ENCODE data around the gene EFL1. TPM values are rescaled to one million over a fixed set of nuclear protein-coding genes. Genes with fewer than 3 reads are reported as not detected.
"Not testable (repeated sequence)": the region's sequence is repeated elsewhere in the genome, so short reads cannot be mapped to it uniquely, and the experiment has no call there.

EFL1 gene
- total RNA-seq, 2 experiments from 2014 or later: 15.8 to 18.6 TPM

GRCh38 chr15:82298520-82298919 lies 36.0 kb upstream of the EFL1 start:
- Mint-ChIP-seq H3K9me3 (no peaks in the 10 kb centered on the region), H3K27me3 (ENCODE audit: low read depth) (no peaks in the 10 kb centered on the region), H3K36me3 (ENCODE audit: low read depth) (no peaks in the 10 kb centered on the region), H3K27ac (no peak overlapping the region), H3K4me1 (ENCODE audit: low read depth) (peaks cover 12% of the 10 kb centered on the region), H3K4me3 (no peak overlapping the region)
- intact Hi-C loops (cut with micrococcal nuclease): no loop called here
- DNase-seq: peak; percentile 68
- CTCF ChIA-PET: no interaction called here

- CTCF ChIA-PET: no interaction called here
Observed at GRCh38 chr15:82298032-82298431, 35.5 kb upstream of the EFL1 start.

GRCh38 chr15:82297546-82297945 lies 35.0 kb upstream of the EFL1 start:
- Mint-ChIP-seq H3K4me1 (ENCODE audit: low read depth) (peaks cover 12% of the 10 kb centered on the region), H3K36me3 (ENCODE audit: low read depth) (no peaks in the 10 kb centered on the region), H3K9me3 (no peaks in the 10 kb centered on the region), H3K4me3 (no peak overlapping the region), H3K27me3 (ENCODE audit: low read depth) (no peaks in the 10 kb centered on the region), H3K27ac (no peak overlapping the region)
- intact Hi-C loops (cut with micrococcal nuclease): no loop called here
- CTCF ChIA-PET: no interaction called here
- no peak for DNase-seq

More at GRCh38 chr15:82298032-82298431, 35.5 kb upstream of the EFL1 start:
- Mint-ChIP-seq H3K4me3 (peak overlapping the region; percentile 43), H3K36me3 (ENCODE audit: low read depth) (no peaks in the 10 kb centered on the region), H3K27ac (no peak overlapping the region), H3K27me3 (ENCODE audit: low read depth) (no peaks in the 10 kb centered on the region), H3K4me1 (ENCODE audit: low read depth) (peaks cover 12% of the 10 kb centered on the region), H3K9me3 (no peaks in the 10 kb centered on the region)
- DNase-seq: no peak
- intact Hi-C loops (cut with micrococcal nuclease): no loop called here

GRCh38 chr15:82294061-82294690 lies 31.6 kb upstream of the EFL1 start:
- intact Hi-C loops (cut with micrococcal nuclease): no loop called here
- Mint-ChIP-seq H3K27me3 (ENCODE audit: low read depth) (no peaks in the 10 kb centered on the region), H3K4me3 (no peak overlapping the region), H3K27ac (no peak overlapping the region), H3K4me1 (ENCODE audit: low read depth) (peaks cover 12% of the 10 kb centered on the region), H3K9me3 (peaks cover 9% of the 10 kb centered on the region), H3K36me3 (ENCODE audit: low read depth) (no peaks in the 10 kb centered on the region)
- CTCF ChIA-PET: no interaction called here
- DNase-seq: no peak

GRCh38 chr15:82292271-82292670 lies 29.7 kb upstream of the EFL1 start:
- CTCF ChIA-PET: no interaction called here
- DNase-seq: no peak
- Mint-ChIP-seq H3K36me3 (ENCODE audit: low read depth) (no peaks in the 10 kb centered on the region), H3K9me3 (peaks cover 15% of the 10 kb centered on the region), H3K27ac (no peak overlapping the region), H3K27me3 (ENCODE audit: low read depth) (no peaks in the 10 kb centered on the region), H3K4me1 (ENCODE audit: low read depth) (peaks cover 4% of the 10 kb centered on the region), H3K4me3 (no peak overlapping the region)
- intact Hi-C loops (cut with micrococcal nuclease): no loop called here

GRCh38 chr15:82288202-82288601 lies 25.7 kb upstream of the EFL1 start:
- Mint-ChIP-seq H3K9me3 (peaks cover 15% of the 10 kb centered on the region), H3K4me1 (ENCODE audit: low read depth) (peaks cover 28% of the 10 kb centered on the region)
- H3K36me3 Mint-ChIP-seq (ENCODE audit: low read depth); H3K27me3 Mint-ChIP-seq (ENCODE audit: low read depth); intact Hi-C loops (cut with micrococcal nuclease); DNase-seq; H3K27ac Mint-ChIP-seq; H3K4me3 Mint-ChIP-seq; CTCF ChIA-PET: not testable (repeated sequence)

GRCh38 chr15:82286475-82286874 lies 23.9 kb upstream of the EFL1 start:
- H3K9me3 Mint-ChIP-seq: peaks cover 15% of the 10 kb centered on the region
- H3K27me3 Mint-ChIP-seq (ENCODE audit: low read depth); CTCF ChIA-PET; H3K36me3 Mint-ChIP-seq (ENCODE audit: low read depth); DNase-seq: not testable (repeated sequence)
- H3K4me3 Mint-ChIP-seq: peak overlapping the region; percentile 3
- intact Hi-C loops (cut with micrococcal nuclease): loop anchor here (2.0 kb wide), 1 partner anchor 24 kb away; the partner anchor contains the start of genes EFL1 and SAXO2
- peak overlapping the region; percentile 46 for H3K27ac Mint-ChIP-seq
- peaks cover 28% of the 10 kb centered on the region for H3K4me1 Mint-ChIP-seq (ENCODE audit: low read depth)

- CTCF ChIA-PET: interaction anchor here (0.7 to 1.4 kb wide), 2 partner anchors 23 to 174 kb away, joined by 3 to 4 read pairs; no protein-coding TSS in a partner anchor
- H3K4me3 Mint-ChIP-seq; DNase-seq; H3K9me3 Mint-ChIP-seq; intact Hi-C loops (cut with micrococcal nuclease); H3K27me3 Mint-ChIP-seq (ENCODE audit: low read depth); H3K36me3 Mint-ChIP-seq (ENCODE audit: low read depth); H3K27ac Mint-ChIP-seq: not testable (repeated sequence)
- H3K4me1 Mint-ChIP-seq (ENCODE audit: low read depth): peaks cover 28% of the 10 kb centered on the region
Observed at GRCh38 chr15:82284381-82284780, 21.8 kb upstream of the EFL1 start.

GRCh38 chr15:82282386-82282785 lies 19.9 kb upstream of the EFL1 start:
- H3K27ac Mint-ChIP-seq; H3K36me3 Mint-ChIP-seq (ENCODE audit: low read depth); H3K9me3 Mint-ChIP-seq; DNase-seq; intact Hi-C loops (cut with micrococcal nuclease); H3K27me3 Mint-ChIP-seq (ENCODE audit: low read depth); H3K4me3 Mint-ChIP-seq: not testable (repeated sequence)
- CTCF ChIA-PET: interaction anchor here (1.8 kb wide), 1 partner anchor 15 kb away, joined by 5 read pairs; no protein-coding TSS in a partner anchor
- peaks cover 25% of the 10 kb centered on the region for H3K4me1 Mint-ChIP-seq (ENCODE audit: low read depth)

GRCh38 chr15:82281276-82281675 lies 18.7 kb upstream of the EFL1 start:
- H3K9me3 Mint-ChIP-seq; H3K36me3 Mint-ChIP-seq (ENCODE audit: low read depth); H3K27ac Mint-ChIP-seq; H3K27me3 Mint-ChIP-seq (ENCODE audit: low read depth); CTCF ChIA-PET; DNase-seq; H3K4me3 Mint-ChIP-seq; intact Hi-C loops (cut with micrococcal nuclease): not testable (repeated sequence)
- H3K4me1 Mint-ChIP-seq (ENCODE audit: low read depth): peaks cover 14% of the 10 kb centered on the region

- H3K27ac Mint-ChIP-seq: no peak overlapping the region
Observed at GRCh38 chr15:82275410-82275809, 12.9 kb upstream of the EFL1 start.

GRCh38 chr15:82272154-82272553 lies 9.6 kb upstream of the EFL1 start:
- CTCF ChIA-PET: no interaction called here
- Mint-ChIP-seq H3K4me3 (no peak overlapping the region), H3K27me3 (ENCODE audit: low read depth) (no peaks in the 10 kb centered on the region), H3K4me1 (ENCODE audit: low read depth) (no peaks in the 10 kb centered on the region), H3K36me3 (ENCODE audit: low read depth) (peaks cover 7% of the 10 kb centered on the region), H3K9me3 (peaks cover 5% of the 10 kb centered on the region), H3K27ac (no peak overlapping the region)
- intact Hi-C loops (cut with micrococcal nuclease): no loop called here
- DNase-seq: no peak

More at GRCh38 chr15:82275410-82275809, 12.9 kb upstream of the EFL1 start:
- Mint-ChIP-seq H3K4me3 (no peak overlapping the region), H3K36me3 (ENCODE audit: low read depth) (peaks cover 7% of the 10 kb centered on the region), H3K27me3 (ENCODE audit: low read depth) (no peaks in the 10 kb centered on the region), H3K9me3 (peaks cover 5% of the 10 kb centered on the region), H3K4me1 (ENCODE audit: low read depth) (no peaks in the 10 kb centered on the region)
- intact Hi-C loops (cut with micrococcal nuclease): no loop called here
- no peak for DNase-seq
- CTCF ChIA-PET: no interaction called here

- H3K4me3 Mint-ChIP-seq: not testable (repeated sequence)
- intact Hi-C loops (cut with micrococcal nuclease): loop anchor here (10.0 kb wide), 2 partner anchors 224 to 974 kb away; partner anchors contain the start of gene MEX3B
Observed at GRCh38 chr15:82268454-82268853, 5.9 kb upstream of the EFL1 start.

More at GRCh38 chr15:82268454-82268853, 5.9 kb upstream of the EFL1 start:
- DNase-seq; H3K4me1 Mint-ChIP-seq (ENCODE audit: low read depth); H3K36me3 Mint-ChIP-seq (ENCODE audit: low read depth); H3K9me3 Mint-ChIP-seq; H3K27me3 Mint-ChIP-seq (ENCODE audit: low read depth); H3K27ac Mint-ChIP-seq; CTCF ChIA-PET: not testable (repeated sequence)
